Thyroid gland (tissue), 4 donors: Measurements from ENCODE around the gene TAGAP. TPM values are rescaled to one million over a fixed set of nuclear protein-coding genes. Genes with fewer than 3 reads are reported as not detected.
A peak's percentile ranks its signal among the peaks of the same experiment; 100 is the strongest.
"Not testable (repeated sequence)": the region's sequence is repeated elsewhere in the genome, so short reads cannot be mapped to it uniquely, and the experiment has no call there.

Experiments used
- DNase-seq, 2 donors: peaks; one replicate each; pipeline ENCODE4 v3.0.0-alpha.2; 2019
- H3K27ac ChIP-seq, 3 donors: fragments of 200-600 bp; sonication (generic); 1 replicate in 2 of 3; 2 replicates in 1 of 3; pipeline ENCODE4 v1.5.1; 2016 to 2019; ENCODE audit warnings: mild to moderate bottlenecking in 1 of 3, moderate library complexity in 1 of 3
- H3K27me3 ChIP-seq: fragments of 200-600 bp; sonication (generic); one replicate; pipeline ENCODE4 v1.5.1; 2019
- H3K36me3 ChIP-seq, 2 donors: fragments of 200-600 bp; sonication (generic); one replicate each; pipeline ENCODE4 v1.5.1; 2016 to 2019
- H3K4me1 ChIP-seq, 2 donors: fragments of 200-600 bp; sonication (generic); one replicate each; pipeline ENCODE4 v1.5.1; 2017 to 2019
- H3K4me3 ChIP-seq, 3 donors: fragments of 200-600 bp; sonication (generic); replicated peaks in 1 of 3; 1 replicate in 2 of 3; 2 replicates in 1 of 3; pipeline ENCODE4 v1.5.1; 2016; ENCODE audit warnings: mild to moderate bottlenecking in 1 of 3
- H3K9me3 ChIP-seq: fragments of 200-600 bp; sonication (generic); one replicate; pipeline ENCODE4 v1.5.1; 2017
- CTCF ChIP-seq, 6 experiments: fragments of 200-600 bp in 3 of 6; fragments of 450-650 bp in 3 of 6; sonication (generic) in 3 of 6; IDR thresholded peaks; one replicate each; pipeline ENCODE4 v1.5.1; 2016 to 2019; ENCODE audit warnings: antibody characterized with exemption in 6 of 6, mild to moderate bottlenecking in 2 of 6, inconsistent platforms in 1 of 6, moderate library complexity in 1 of 6
- POLR2A ChIP-seq, 2 donors: fragments of 450-650 bp; IDR thresholded peaks; one replicate each; pipeline ENCODE4 v1.6.1; 2017; ENCODE audit warnings: antibody characterized with exemption in 2 of 2, mild to moderate bottlenecking in 2 of 2, moderate library complexity in 1 of 2
- WGBS, 2 donors: methylation state at CpG; one replicate each; pipeline ENCODE4 v1.1.5; 2017; 5-methylcytosine and 5-hydroxymethylcytosine counted together
- intact Hi-C: fragments of 100-400 bp; cut with DNase I; formaldehyde crosslinking; loops from one replicate; pipeline ENCODE4 v1.15.1; 2023
- total RNA-seq, 4 donors: library from RNA; depleted of rRNA; stranded (reverse); fragments of >200 nt; gene quantifications; one replicate each; pipeline ENCODE4 v1.2.3, GENCODE V29; 2016

TAGAP gene
- total RNA-seq, 4 donors from 2014 or later: 1.1 to 3.7 (median 1.7) TPM

- no peak overlapping the region for H3K27ac ChIP-seq
- 82 to 96% methylated on average over 5 of the region's 5 CpGs for WGBS, 2 donors
- intact Hi-C loops: no loop called here
Measured at GRCh38 chr6:159013229-159013628, 31.6 kb downstream of the TAGAP start.

GRCh38 chr6:159012201-159012600 is 32.6 kb downstream of the TAGAP start:
- H3K27me3 ChIP-seq: no peaks in the 10 kb centered on the region
- intact Hi-C loops: no loop called here

More at GRCh38 chr6:159013229-159013628, 31.6 kb downstream of the TAGAP start:
- H3K4me1 ChIP-seq: no peaks in the 10 kb centered on the region
- TF ChIP-seq POLR2A (IDR thresholded peaks at IDR 0.05) (no peak), CTCF (IDR thresholded peaks at IDR 0.05) (no peak)
- H3K4me3 ChIP-seq: no peak overlapping the region
- H3K27me3 ChIP-seq: no peaks in the 10 kb centered on the region
- H3K9me3 ChIP-seq: no peaks in the 10 kb centered on the region
- H3K36me3 ChIP-seq: no peaks in the 10 kb centered on the region
- no peak for DNase-seq

GRCh38 chr6:159010037-159010612 is 34.7 kb downstream of the TAGAP start:
- H3K27me3 ChIP-seq, H3K4me1 ChIP-seq, H3K27ac ChIP-seq, DNase-seq, H3K36me3 ChIP-seq, H3K4me3 ChIP-seq, H3K9me3 ChIP-seq, intact Hi-C loops: not testable (repeated sequence)
- 81 to 82% methylated on average over 7 of the region's 7 CpGs for WGBS, 2 donors

More at GRCh38 chr6:159012201-159012600, 32.6 kb downstream of the TAGAP start:
- no peaks in the 10 kb centered on the region for H3K4me1 ChIP-seq
- no peaks in the 10 kb centered on the region for H3K36me3 ChIP-seq
- WGBS, 2 donors: 92 to 94% methylated on average over 4 of the region's 4 CpGs
- no peak overlapping the region for H3K27ac ChIP-seq
- H3K4me3 ChIP-seq: no peak overlapping the region
- H3K9me3 ChIP-seq: no peaks in the 10 kb centered on the region
- no peak for DNase-seq
- no peak for TF ChIP-seq POLR2A (IDR thresholded peaks at IDR 0.05)

- DNase-seq: no peak
- intact Hi-C loops: loop anchor here (10.0 kb wide), 1 partner anchor 126 kb away; no protein-coding TSS in a partner anchor
Measured at GRCh38 chr6:159008656-159009288, 36.0 kb downstream of the TAGAP start.

GRCh38 chr6:159007510-159007909 is 37.3 kb downstream of the TAGAP start:
- WGBS, 2 donors: 86 to 89% methylated on average over 5 of the region's 5 CpGs

More at GRCh38 chr6:159008656-159009288, 36.0 kb downstream of the TAGAP start:
- Histone ChIP-seq H3K4me3 (no peak overlapping the region), H3K27ac (no peak overlapping the region), H3K36me3 (no peaks in the 10 kb centered on the region), H3K27me3 (no peaks in the 10 kb centered on the region), H3K4me1 (no peaks in the 10 kb centered on the region), H3K9me3 (no peaks in the 10 kb centered on the region)
- TF ChIP-seq POLR2A (IDR thresholded peaks at IDR 0.05) (no peak), CTCF (IDR thresholded peaks at IDR 0.05) (peak; percentile 14 to 55 (median 36))
- WGBS, 2 donors: 78 to 83% methylated on average over 10 of the region's 10 CpGs

More at GRCh38 chr6:159007510-159007909, 37.3 kb downstream of the TAGAP start:
- Histone ChIP-seq H3K36me3 (no peaks in the 10 kb centered on the region), H3K4me3 (no peak overlapping the region), H3K4me1 (no peaks in the 10 kb centered on the region), H3K27ac (no peak overlapping the region), H3K27me3 (no peaks in the 10 kb centered on the region), H3K9me3 (no peaks in the 10 kb centered on the region)
- intact Hi-C loops: loop anchor here (10.0 kb wide), 1 partner anchor 127 kb away; no protein-coding TSS in a partner anchor
- DNase-seq: no peak
- TF ChIP-seq POLR2A (IDR thresholded peaks at IDR 0.05) (no peak), CTCF (IDR thresholded peaks at IDR 0.05) (no peak)
